ENCODE measurements around the gene NRL. TPM values are rescaled to one million over a fixed set of nuclear protein-coding genes. Genes with fewer than 3 reads are reported as not detected.

Gene NRL
- total and polyA plus RNA-seq, 11 donors: 1.3 to 3.0 (median 2.1) TPM

GRCh38 chr14:24058951-24059475, 55.7 kb downstream of the NRL start:
- peak in 1 of 5 donors; percentile 15 for DNase-seq
- 86 to 91% (median 88%) methylated on average over 9 to 10 of the region's 10 CpGs for WGBS, 4 donors
- Histone ChIP-seq H3K4me1 (peaks cover 0 to 2% (median 0%) of the 10 kb centered on the region in 12 donors), H3K9me3 (no peaks in the 10 kb centered on the region), H3K27ac (no peak overlapping the region), H3K36me3 (no peaks in the 10 kb centered on the region), H3K4me3 (no peak overlapping the region), H3K27me3 (peaks cover 0 to 6% (median 0%) of the 10 kb centered on the region in 9 donors)
- intact Hi-C loops (cut with DNase I): loop anchor here (1.0 to 5.0 kb wide), 8 partner anchors 31 to 238 kb away; partner anchors contain the start of genes PCK2 (in 5 of the 10), IRF9 (in 2 of the 10), DHRS1 (in 1 of the 10) and NOP9 (in 1 of the 10)
- TF ChIP-seq CTCF (IDR thresholded peaks at IDR 0.05): no peak
- no peak for ATAC-seq

GRCh38 chr14:24058260-24058950, 56.3 kb downstream of the NRL start:
- Histone ChIP-seq H3K9me3 (no peaks in the 10 kb centered on the region), H3K4me1 (peaks cover 0 to 2% (median 0%) of the 10 kb centered on the region in 12 donors), H3K36me3 (no peaks in the 10 kb centered on the region), H3K27me3 (peaks cover 0 to 6% (median 0%) of the 10 kb centered on the region in 9 donors), H3K4me3 (no peak overlapping the region), H3K27ac (no peak overlapping the region)
- intact Hi-C loops (cut with DNase I): loop anchor here (1.0 to 5.0 kb wide), 8 partner anchors 32 to 239 kb away; partner anchors contain the start of genes PCK2 (in 5 of the 10), IRF9 (in 2 of the 10), DHRS1 (in 1 of the 10) and NOP9 (in 1 of the 10)
- ATAC-seq: peak; percentile 71 to 91 (median 78)
- TF ChIP-seq CTCF (IDR thresholded peaks at IDR 0.05): peak; percentile 29 to 94 (median 75)
- no peak for TF ChIP-seq POLR2A (IDR thresholded peaks at IDR 0.05)
- DNase-seq: peak in 3 of 5 donors; percentile 31 to 81 (median 65)
- WGBS, 4 donors: 44 to 60% (median 54%) methylated on average over 7 of the region's 7 CpGs

GRCh38 chr14:24057867-24058259, 56.9 kb downstream of the NRL start:
- ATAC-seq (no peak), DNase-seq (peak in 1 of 5 donors; percentile 15)
- WGBS, 4 donors: 51 to 72% (median 64%) methylated on average over 8 to 14 of the region's 14 CpGs

More at GRCh38 chr14:24057867-24058259, 56.9 kb downstream of the NRL start:
- Histone ChIP-seq H3K4me3 (no peak overlapping the region), H3K9me3 (no peaks in the 10 kb centered on the region), H3K36me3 (no peaks in the 10 kb centered on the region), H3K4me1 (peaks cover 0 to 2% (median 0%) of the 10 kb centered on the region in 12 donors), H3K27me3 (peaks cover 0 to 6% (median 0%) of the 10 kb centered on the region in 9 donors), H3K27ac (no peak overlapping the region)
- intact Hi-C loops (cut with DNase I): loop anchor here (1.0 to 5.0 kb wide), 8 partner anchors 32 to 239 kb away; partner anchors contain the start of genes PCK2 (in 5 of the 10), IRF9 (in 2 of the 10), DHRS1 (in 1 of the 10) and NOP9 (in 1 of the 10)
- no peak for TF ChIP-seq CTCF (IDR thresholded peaks at IDR 0.05)
- TF ChIP-seq POLR2A (IDR thresholded peaks at IDR 0.05): no peak

Measured in heart left ventricle (tissue), 16 donors.